Measurements from ENCODE around the gene IL17F. TPM values are rescaled to one million over a fixed set of nuclear protein-coding genes. Genes with fewer than 3 reads are reported as not detected.

The IL17F gene
- total and polyA plus RNA-seq, 4 donors, result not detected

DNA sequence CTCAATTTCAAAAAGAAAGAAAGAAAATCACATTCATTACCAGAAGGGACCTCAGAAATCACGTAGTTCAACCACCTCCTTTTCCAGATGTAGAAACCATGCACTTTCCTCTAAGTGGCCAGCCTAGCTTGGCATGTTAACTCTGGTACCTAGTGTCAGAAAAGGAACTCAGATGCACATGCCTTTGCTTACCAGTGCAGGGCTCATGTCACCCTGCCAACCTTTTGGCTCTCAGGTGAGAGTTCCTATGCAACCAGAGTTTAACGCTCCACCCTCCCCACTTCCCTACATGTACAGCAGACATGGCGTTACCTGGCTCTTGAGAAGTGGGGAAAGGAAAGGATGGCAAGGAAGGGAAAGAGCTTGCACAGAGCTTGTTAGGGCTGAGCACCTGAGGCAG, 16.3 kb upstream of the IL17F start:
- no peak for DNase-seq (ENCODE audit: low spot score)
- Histone ChIP-seq H3K27me3 (ENCODE audit: control insufficient read depth in 4 of 4, insufficient read depth in 4 of 4, low read length in 3 of 4) (no peaks in the 10 kb centered on the region), H3K9ac (ENCODE audit: low read depth in 1 of 2, low read length in 2 of 2) (no peak overlapping the region), H3K9me3 (ENCODE audit: control insufficient read depth in 4 of 4, low read length in 3 of 4) (no peaks in the 10 kb centered on the region), H3K4me1 (ENCODE audit: control insufficient read depth in 4 of 4, insufficient read depth in 4 of 4, low read length in 3 of 4) (no peaks in the 10 kb centered on the region), H3K4me3 (ENCODE audit: low read depth in 1 of 3, low read length in 3 of 3) (no peak overlapping the region), H3K36me3 (ENCODE audit: control insufficient read depth in 4 of 4, insufficient read depth in 3 of 4, low read depth in 1 of 4, low read length in 3 of 4) (peaks cover 2 to 20% (median 7%) of the 10 kb centered on the region in 4 donors), H3K27ac (ENCODE audit: low read depth in 1 of 2, low read length in 2 of 2) (no peak overlapping the region)
- TF ChIP-seq, protein P1, sequence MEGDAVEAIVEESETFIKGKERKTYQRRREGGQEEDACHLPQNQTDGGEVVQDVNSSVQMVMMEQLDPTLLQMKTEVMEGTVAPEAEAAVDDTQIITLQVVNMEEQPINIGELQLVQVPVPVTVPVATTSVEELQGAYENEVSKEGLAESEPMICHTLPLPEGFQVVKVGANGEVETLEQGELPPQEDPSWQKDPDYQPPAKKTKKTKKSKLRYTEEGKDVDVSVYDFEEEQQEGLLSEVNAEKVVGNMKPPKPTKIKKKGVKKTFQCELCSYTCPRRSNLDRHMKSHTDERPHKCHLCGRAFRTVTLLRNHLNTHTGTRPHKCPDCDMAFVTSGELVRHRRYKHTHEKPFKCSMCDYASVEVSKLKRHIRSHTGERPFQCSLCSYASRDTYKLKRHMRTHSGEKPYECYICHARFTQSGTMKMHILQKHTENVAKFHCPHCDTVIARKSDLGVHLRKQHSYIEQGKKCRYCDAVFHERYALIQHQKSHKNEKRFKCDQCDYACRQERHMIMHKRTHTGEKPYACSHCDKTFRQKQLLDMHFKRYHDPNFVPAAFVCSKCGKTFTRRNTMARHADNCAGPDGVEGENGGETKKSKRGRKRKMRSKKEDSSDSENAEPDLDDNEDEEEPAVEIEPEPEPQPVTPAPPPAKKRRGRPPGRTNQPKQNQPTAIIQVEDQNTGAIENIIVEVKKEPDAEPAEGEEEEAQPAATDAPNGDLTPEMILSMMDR (IDR thresholded peaks at IDR 0.05; ENCODE audit: low read depth, low read length, missing input control), result no peak
- TF ChIP-seq, protein P2, sequence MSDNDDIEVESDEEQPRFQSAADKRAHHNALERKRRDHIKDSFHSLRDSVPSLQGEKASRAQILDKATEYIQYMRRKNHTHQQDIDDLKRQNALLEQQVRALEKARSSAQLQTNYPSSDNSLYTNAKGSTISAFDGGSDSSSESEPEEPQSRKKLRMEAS (IDR thresholded peaks at IDR 0.05), result no peak
- TF ChIP-seq, protein P3, sequence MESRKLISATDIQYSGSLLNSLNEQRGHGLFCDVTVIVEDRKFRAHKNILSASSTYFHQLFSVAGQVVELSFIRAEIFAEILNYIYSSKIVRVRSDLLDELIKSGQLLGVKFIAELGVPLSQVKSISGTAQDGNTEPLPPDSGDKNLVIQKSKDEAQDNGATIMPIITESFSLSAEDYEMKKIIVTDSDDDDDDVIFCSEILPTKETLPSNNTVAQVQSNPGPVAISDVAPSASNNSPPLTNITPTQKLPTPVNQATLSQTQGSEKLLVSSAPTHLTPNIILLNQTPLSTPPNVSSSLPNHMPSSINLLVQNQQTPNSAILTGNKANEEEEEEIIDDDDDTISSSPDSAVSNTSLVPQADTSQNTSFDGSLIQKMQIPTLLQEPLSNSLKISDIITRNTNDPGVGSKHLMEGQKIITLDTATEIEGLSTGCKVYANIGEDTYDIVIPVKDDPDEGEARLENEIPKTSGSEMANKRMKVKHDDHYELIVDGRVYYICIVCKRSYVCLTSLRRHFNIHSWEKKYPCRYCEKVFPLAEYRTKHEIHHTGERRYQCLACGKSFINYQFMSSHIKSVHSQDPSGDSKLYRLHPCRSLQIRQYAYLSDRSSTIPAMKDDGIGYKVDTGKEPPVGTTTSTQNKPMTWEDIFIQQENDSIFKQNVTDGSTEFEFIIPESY (IDR thresholded peaks at IDR 0.05), result no peak
- TF ChIP-seq HNF4A (conservative IDR thresholded peaks at IDR 0.05), result no peak
- TF ChIP-seq YY1 (IDR thresholded peaks at IDR 0.05), result no peak
- TF ChIP-seq TAF1 (conservative IDR thresholded peaks at IDR 0.05), result no peak
- TF ChIP-seq JUND (IDR thresholded peaks at IDR 0.05), result no peak
- TF ChIP-seq FOXA1 (IDR thresholded peaks at IDR 0.05), result no peak
- no peak for TF ChIP-seq FOXA2 (IDR thresholded peaks at IDR 0.05)
- TF ChIP-seq SP1 (IDR thresholded peaks at IDR 0.05), result no peak
- TF ChIP-seq EGR1 (IDR thresholded peaks at IDR 0.05; ENCODE audit: low read depth in 2 of 2), result no peak
- TF ChIP-seq, protein P4, sequence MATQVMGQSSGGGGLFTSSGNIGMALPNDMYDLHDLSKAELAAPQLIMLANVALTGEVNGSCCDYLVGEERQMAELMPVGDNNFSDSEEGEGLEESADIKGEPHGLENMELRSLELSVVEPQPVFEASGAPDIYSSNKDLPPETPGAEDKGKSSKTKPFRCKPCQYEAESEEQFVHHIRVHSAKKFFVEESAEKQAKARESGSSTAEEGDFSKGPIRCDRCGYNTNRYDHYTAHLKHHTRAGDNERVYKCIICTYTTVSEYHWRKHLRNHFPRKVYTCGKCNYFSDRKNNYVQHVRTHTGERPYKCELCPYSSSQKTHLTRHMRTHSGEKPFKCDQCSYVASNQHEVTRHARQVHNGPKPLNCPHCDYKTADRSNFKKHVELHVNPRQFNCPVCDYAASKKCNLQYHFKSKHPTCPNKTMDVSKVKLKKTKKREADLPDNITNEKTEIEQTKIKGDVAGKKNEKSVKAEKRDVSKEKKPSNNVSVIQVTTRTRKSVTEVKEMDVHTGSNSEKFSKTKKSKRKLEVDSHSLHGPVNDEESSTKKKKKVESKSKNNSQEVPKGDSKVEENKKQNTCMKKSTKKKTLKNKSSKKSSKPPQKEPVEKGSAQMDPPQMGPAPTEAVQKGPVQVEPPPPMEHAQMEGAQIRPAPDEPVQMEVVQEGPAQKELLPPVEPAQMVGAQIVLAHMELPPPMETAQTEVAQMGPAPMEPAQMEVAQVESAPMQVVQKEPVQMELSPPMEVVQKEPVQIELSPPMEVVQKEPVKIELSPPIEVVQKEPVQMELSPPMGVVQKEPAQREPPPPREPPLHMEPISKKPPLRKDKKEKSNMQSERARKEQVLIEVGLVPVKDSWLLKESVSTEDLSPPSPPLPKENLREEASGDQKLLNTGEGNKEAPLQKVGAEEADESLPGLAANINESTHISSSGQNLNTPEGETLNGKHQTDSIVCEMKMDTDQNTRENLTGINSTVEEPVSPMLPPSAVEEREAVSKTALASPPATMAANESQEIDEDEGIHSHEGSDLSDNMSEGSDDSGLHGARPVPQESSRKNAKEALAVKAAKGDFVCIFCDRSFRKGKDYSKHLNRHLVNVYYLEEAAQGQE (IDR thresholded peaks at IDR 0.05), result no peak
- TF ChIP-seq HNF4G (IDR thresholded peaks at IDR 0.05), result no peak
- WGBS, result 92% methylated on average over 3 of the region's 3 CpGs

DNA sequence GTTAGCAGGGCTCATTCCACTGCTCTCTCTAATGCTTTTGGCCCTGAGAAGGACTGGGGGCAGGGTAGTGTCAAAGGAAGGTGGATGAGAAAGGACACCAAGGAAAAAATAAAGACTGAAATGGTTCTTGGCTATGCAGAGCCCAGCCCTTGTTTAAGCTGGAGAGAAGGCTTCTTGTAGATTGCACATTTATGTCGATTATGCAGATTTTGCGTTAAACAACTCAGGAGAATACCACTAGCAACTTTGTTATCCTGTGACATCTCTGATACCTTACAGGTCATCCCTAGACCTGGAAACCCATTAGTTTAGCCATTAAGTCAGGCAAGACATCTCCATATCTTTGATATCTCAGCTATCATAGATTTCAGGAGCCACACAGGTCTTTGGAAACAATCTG, 11.1 kb upstream of the IL17F start:
- H3K27me3 ChIP-seq (ENCODE audit: control insufficient read depth in 4 of 4, insufficient read depth in 4 of 4, low read length in 3 of 4), result no peaks in the 10 kb centered on the region
- H3K4me1 ChIP-seq (ENCODE audit: control insufficient read depth in 4 of 4, insufficient read depth in 4 of 4, low read length in 3 of 4), result no peaks in the 10 kb centered on the region
- WGBS, result over 99% methylated on average over 2 of the region's 2 CpGs
- H3K9ac ChIP-seq (ENCODE audit: low read depth in 1 of 2, low read length in 2 of 2), result no peak overlapping the region
- H3K36me3 ChIP-seq (ENCODE audit: control insufficient read depth in 4 of 4, insufficient read depth in 3 of 4, low read depth in 1 of 4, low read length in 3 of 4), result no peaks in the 10 kb centered on the region
- no peak for DNase-seq (ENCODE audit: low spot score)
- no peak overlapping the region for H3K27ac ChIP-seq (ENCODE audit: low read depth in 1 of 2, low read length in 2 of 2)
- no peaks in the 10 kb centered on the region for H3K9me3 ChIP-seq (ENCODE audit: control insufficient read depth in 4 of 4, low read length in 3 of 4)
- no peak overlapping the region for H3K4me3 ChIP-seq (ENCODE audit: low read depth in 1 of 3, low read length in 3 of 3)
- TF ChIP-seq, protein P5, sequence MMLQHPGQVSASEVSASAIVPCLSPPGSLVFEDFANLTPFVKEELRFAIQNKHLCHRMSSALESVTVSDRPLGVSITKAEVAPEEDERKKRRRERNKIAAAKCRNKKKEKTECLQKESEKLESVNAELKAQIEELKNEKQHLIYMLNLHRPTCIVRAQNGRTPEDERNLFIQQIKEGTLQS (IDR thresholded peaks at IDR 0.05), result no peak
- TF ChIP-seq HNF4A (conservative IDR thresholded peaks at IDR 0.05) (no peak), JUND (IDR thresholded peaks at IDR 0.05) (no peak), YY1 (IDR thresholded peaks at IDR 0.05) (no peak), GABPA (IDR thresholded peaks at IDR 0.05 in 1 of 2, conservative IDR thresholded peaks at IDR 0.05 in 1 of 2) (no peak), TAF1 (conservative IDR thresholded peaks at IDR 0.05) (no peak), RAD21 (IDR thresholded peaks at IDR 0.05) (no peak), RXRA (IDR thresholded peaks at IDR 0.05) (no peak)
- TF ChIP-seq, protein P4 (IDR thresholded peaks at IDR 0.05), result no peak
- TF ChIP-seq, protein P1 (IDR thresholded peaks at IDR 0.05; ENCODE audit: low read depth, low read length, missing input control), result no peak

All from liver (tissue), 9 donors.